Osteocyte (in vitro differentiated cells): Measurements from ENCODE around the gene SNX4. TPM values are rescaled to one million over a fixed set of nuclear protein-coding genes. Genes with fewer than 3 reads are reported as not detected.
"Not testable (repeated sequence)": the region's sequence is repeated elsewhere in the genome, so short reads cannot be mapped to it uniquely, and the experiment has no call there.

Source experiments
- DNase-seq: peaks from one replicate; pipeline ENCODE4 v3.0.0; 2021; ENCODE audit warnings: mixed read lengths; ENCODE audit not compliant: unreplicated experiment; ENCODE audit errors: extremely low spot score
- H3K27ac Mint-ChIP-seq: one replicate; pipeline ENCODE4 v1.8.0; 2021; ENCODE audit warnings: mild to moderate bottlenecking, mixed read lengths; ENCODE audit not compliant: unreplicated experiment
- H3K27me3 Mint-ChIP-seq: one replicate; pipeline ENCODE4 v1.8.0; 2021; ENCODE audit warnings: mixed read lengths; ENCODE audit not compliant: unreplicated experiment
- H3K36me3 Mint-ChIP-seq: one replicate; pipeline ENCODE4 v1.8.0; 2021; ENCODE audit warnings: mixed read lengths; ENCODE audit not compliant: unreplicated experiment
- H3K4me1 Mint-ChIP-seq: one replicate; pipeline ENCODE4 v1.8.0; 2021; ENCODE audit warnings: mixed read lengths; ENCODE audit not compliant: unreplicated experiment
- H3K4me3 Mint-ChIP-seq: one replicate; pipeline ENCODE4 v1.8.0; 2021; ENCODE audit warnings: mild to moderate bottlenecking, moderate library complexity, mixed read lengths; ENCODE audit not compliant: unreplicated experiment
- H3K9me3 Mint-ChIP-seq: one replicate; pipeline ENCODE4 v1.8.0; 2021; ENCODE audit warnings: mixed read lengths; ENCODE audit not compliant: unreplicated experiment
- CTCF ChIP-seq: fragments of 200-600 bp; sonication (generic); IDR thresholded peaks from 2 replicates; pipeline ENCODE4 v1.5.0; 2021; ENCODE audit warnings: antibody characterized with exemption, mild to moderate bottlenecking, moderate library complexity
- total RNA-seq: library from RNA; stranded (reverse); gene quantifications from 2 replicates; pipeline ENCODE4 v1.2.1, GENCODE V29; 2021

The SNX4 gene
- total RNA-seq, 1 donor from 2014 or later: 54.4 TPM

GRCh38 chr3:125406070-125406469, 113.9 kb downstream of the SNX4 start:
- H3K27ac Mint-ChIP-seq: no peak overlapping the region
- no peak for DNase-seq
- TF ChIP-seq CTCF: no peak
- peaks cover 13% of the 10 kb centered on the region for H3K27me3 Mint-ChIP-seq
- H3K4me1 Mint-ChIP-seq: peaks cover 14% of the 10 kb centered on the region
- H3K36me3 Mint-ChIP-seq: no peaks in the 10 kb centered on the region
- H3K4me3 Mint-ChIP-seq: no peak overlapping the region
- no peaks in the 10 kb centered on the region for H3K9me3 Mint-ChIP-seq

- H3K27me3 Mint-ChIP-seq: peaks cover 13% of the 10 kb centered on the region
- DNase-seq, H3K4me3 Mint-ChIP-seq, H3K27ac Mint-ChIP-seq, H3K36me3 Mint-ChIP-seq, H3K9me3 Mint-ChIP-seq: not testable (repeated sequence)
- peaks cover 19% of the 10 kb centered on the region for H3K4me1 Mint-ChIP-seq
Observed at GRCh38 chr3:125405515-125405914, 114.5 kb downstream of the SNX4 start.

GRCh38 chr3:125403789-125404188, 116.2 kb downstream of the SNX4 start:
- no peak for DNase-seq
- peaks cover 19% of the 10 kb centered on the region for H3K4me1 Mint-ChIP-seq
- H3K36me3 Mint-ChIP-seq: no peaks in the 10 kb centered on the region
- H3K27me3 Mint-ChIP-seq: no peaks in the 10 kb centered on the region
- H3K4me3 Mint-ChIP-seq: no peak overlapping the region
- peak; percentile 28 for TF ChIP-seq CTCF
- H3K9me3 Mint-ChIP-seq: no peaks in the 10 kb centered on the region
- H3K27ac Mint-ChIP-seq: no peak overlapping the region

- TF ChIP-seq CTCF: no peak
- no peak for DNase-seq
- Mint-ChIP-seq H3K27ac (no peak overlapping the region), H3K27me3 (no peaks in the 10 kb centered on the region), H3K4me1 (peaks cover 19% of the 10 kb centered on the region), H3K4me3 (no peak overlapping the region), H3K36me3 (no peaks in the 10 kb centered on the region), H3K9me3 (no peaks in the 10 kb centered on the region)
Observed at GRCh38 chr3:125402639-125403038, 117.4 kb downstream of the SNX4 start.

- TF ChIP-seq CTCF: no peak
- Mint-ChIP-seq H3K27ac (no peak overlapping the region), H3K27me3 (no peaks in the 10 kb centered on the region), H3K4me1 (peaks cover 19% of the 10 kb centered on the region), H3K4me3 (no peak overlapping the region), H3K9me3 (no peaks in the 10 kb centered on the region), H3K36me3 (no peaks in the 10 kb centered on the region)
- no peak for DNase-seq
Observed at GRCh38 chr3:125401402-125401801, 118.6 kb downstream of the SNX4 start.

GRCh38 chr3:125398952-125399351, 121.0 kb downstream of the SNX4 start:
- no peak for DNase-seq
- H3K27me3 Mint-ChIP-seq: no peaks in the 10 kb centered on the region
- H3K4me1 Mint-ChIP-seq: peaks cover 19% of the 10 kb centered on the region
- TF ChIP-seq CTCF: no peak
- H3K36me3 Mint-ChIP-seq: no peaks in the 10 kb centered on the region
- no peak overlapping the region for H3K27ac Mint-ChIP-seq
- no peaks in the 10 kb centered on the region for H3K9me3 Mint-ChIP-seq
- no peak overlapping the region for H3K4me3 Mint-ChIP-seq
